ENCODE results near the gene SLX1A. TPM values are rescaled to one million over a fixed set of nuclear protein-coding genes. Genes with fewer than 3 reads are reported as not detected.
"Not testable (repeated sequence)": the region's sequence is repeated elsewhere in the genome, so short reads cannot be mapped to it uniquely, and the experiment has no call there.

The SLX1A gene
- total RNA-seq, 8 experiments from 2014 or later: 6.0 to 28.0 (median 14.3) TPM

DNA sequence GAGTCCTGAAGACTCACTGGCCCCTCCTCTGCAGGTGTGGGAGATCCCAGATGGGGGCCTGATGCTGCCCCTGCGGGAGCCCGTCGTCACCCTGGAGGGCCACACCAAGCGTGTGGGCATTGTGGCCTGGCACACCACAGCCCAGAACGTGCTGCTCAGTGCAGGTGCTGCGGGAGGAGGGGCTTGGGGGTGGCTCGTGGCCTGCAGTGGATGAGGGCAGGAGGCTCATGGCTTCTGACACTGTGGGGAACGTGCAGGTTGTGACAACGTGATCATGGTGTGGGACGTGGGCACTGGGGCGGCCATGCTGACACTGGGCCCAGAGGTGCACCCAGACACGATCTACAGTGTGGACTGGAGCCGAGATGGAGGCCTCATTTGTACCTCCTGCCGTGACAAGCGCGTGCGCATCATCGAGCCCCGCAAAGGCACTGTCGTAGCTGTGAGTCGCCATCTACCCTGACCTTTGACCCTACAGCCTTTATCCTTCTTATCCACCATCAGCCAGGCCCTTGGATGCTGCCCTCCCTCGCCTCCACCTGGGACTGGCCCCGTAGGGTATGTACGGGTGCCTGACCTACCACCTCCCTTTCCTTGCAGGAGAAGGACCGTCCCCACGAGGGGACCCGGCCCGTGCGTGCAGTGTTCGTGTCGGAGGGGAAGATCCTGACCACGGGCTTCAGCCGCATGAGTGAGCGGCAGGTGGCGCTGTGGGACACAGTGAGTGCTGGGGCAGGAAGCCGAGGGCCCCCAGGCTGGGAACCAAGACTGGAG is 6.7 kb upstream of the SLX1A start:
- in situ Hi-C loops (cut with MboI; ENCODE audit: low pct_unique_long_range_greater_than_20kb in 2 of 9, low sequenced_read_pairs in 9 of 9, unreplicated experiment in 9 of 9): no loop called here
- H3K27ac ChIP-seq: no peak overlapping the region
- ATAC-seq (replicated peaks in 6 of 8): peak in 1 of 8 experiments; percentile 5
- no peak overlapping the region for H3K4me3 ChIP-seq
- WGBS, 10 experiments: 20 to 100% (median 70%) methylated on average over 1 to 11 of the region's 36 CpGs; no CpG with 5 or more reads in 5 of the 10 experiments
- peaks cover 11 to 17% of the 10 kb centered on the region in 2 donors for H3K4me1 ChIP-seq (replicated peaks in 1 of 2)

GRCh38 chr16:30187556-30187865 is 6.2 kb upstream of the SLX1A start:
- no peak for ATAC-seq (replicated peaks in 6 of 8)
- WGBS, 10 experiments: 60% methylated on average over 1 of the region's 9 CpGs; no CpG with 5 or more reads in 9 of the 10 experiments
- Histone ChIP-seq H3K4me1 (replicated peaks in 1 of 2) (peaks cover 11 to 17% of the 10 kb centered on the region in 2 donors), H3K4me3 (no peak overlapping the region), H3K27ac (no peak overlapping the region)
- in situ Hi-C loops (cut with MboI; ENCODE audit: low pct_unique_long_range_greater_than_20kb in 2 of 9, low sequenced_read_pairs in 9 of 9, unreplicated experiment in 9 of 9): no loop called here

DNA sequence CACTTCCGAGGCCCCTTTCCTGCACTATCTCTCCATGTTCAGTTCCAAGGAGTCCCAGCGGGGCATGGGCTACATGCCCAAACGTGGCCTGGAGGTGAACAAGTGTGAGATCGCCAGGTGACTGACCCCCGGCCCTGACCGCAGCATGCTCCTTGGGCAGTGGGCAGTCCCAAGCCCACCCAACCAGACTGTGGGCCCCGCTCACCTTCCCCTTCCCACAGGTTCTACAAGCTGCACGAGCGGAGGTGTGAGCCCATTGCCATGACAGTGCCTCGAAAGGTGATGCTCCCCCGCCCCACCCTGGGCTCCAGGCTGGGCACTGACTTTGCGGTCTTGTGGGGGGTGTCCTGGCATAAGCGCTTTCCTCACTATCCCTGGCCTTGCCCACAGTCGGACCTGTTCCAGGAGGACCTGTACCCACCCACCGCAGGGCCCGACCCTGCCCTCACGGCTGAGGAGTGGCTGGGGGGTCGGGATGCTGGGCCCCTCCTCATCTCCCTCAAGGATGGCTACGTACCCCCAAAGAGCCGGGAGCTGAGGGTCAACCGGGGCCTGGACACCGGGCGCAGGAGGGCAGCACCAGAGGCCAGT is 5.6 kb upstream of the SLX1A start:
- Histone ChIP-seq H3K27ac (no peak overlapping the region), H3K4me1 (replicated peaks in 1 of 2) (peaks cover 11 to 12% of the 10 kb centered on the region in 2 donors), H3K4me3 (no peak overlapping the region)
- WGBS, 10 experiments: 80 to 92% methylated on average over 2 to 7 of the region's 23 CpGs; no CpG with 5 or more reads in 8 of the 10 experiments
- in situ Hi-C loops (cut with MboI; ENCODE audit: low pct_unique_long_range_greater_than_20kb in 2 of 9, low sequenced_read_pairs in 9 of 9, unreplicated experiment in 9 of 9): no loop called here
- ATAC-seq (replicated peaks in 6 of 8): no peak

DNA sequence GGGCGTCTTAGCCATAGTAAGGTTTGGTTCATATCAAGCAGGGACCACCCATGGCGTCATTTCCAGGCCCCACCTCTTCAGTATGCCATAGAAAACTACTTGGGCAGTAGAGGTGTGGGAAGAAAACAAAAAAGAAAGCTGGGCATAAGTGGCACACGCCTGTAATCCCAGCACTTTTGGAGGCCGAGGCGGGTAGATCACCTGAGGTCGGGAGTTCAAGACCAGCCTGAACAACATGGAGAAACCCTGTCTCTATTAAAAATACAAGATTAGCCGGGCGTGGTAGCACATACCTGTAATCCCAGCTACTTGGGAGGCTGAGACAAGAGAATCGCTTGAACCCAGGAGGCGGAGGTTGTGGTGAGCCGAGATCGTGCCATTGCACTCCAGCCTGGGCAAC is 2.5 kb upstream of the SLX1A start:
- H3K27ac ChIP-seq; in situ Hi-C loops (cut with MboI; ENCODE audit: low pct_unique_long_range_greater_than_20kb in 2 of 9, low sequenced_read_pairs in 9 of 9, unreplicated experiment in 9 of 9); H3K4me1 ChIP-seq (replicated peaks in 1 of 2); ATAC-seq (replicated peaks in 6 of 8); H3K4me3 ChIP-seq: not testable (repeated sequence)
- WGBS, 10 experiments: no CpG with 5 or more reads among the region's 12 CpGs

GRCh38 chr16:30193098-30193497 is 577 bp upstream of the SLX1A start:
- no CpG with 5 or more reads among the region's 21 CpGs for WGBS, 10 experiments
- ATAC-seq (replicated peaks in 6 of 8): peak; percentile 3 to 33 (median 20)
- H3K27ac ChIP-seq; in situ Hi-C loops (cut with MboI; ENCODE audit: low pct_unique_long_range_greater_than_20kb in 2 of 9, low sequenced_read_pairs in 9 of 9, unreplicated experiment in 9 of 9); H3K4me3 ChIP-seq; H3K4me1 ChIP-seq (replicated peaks in 1 of 2): not testable (repeated sequence)

DNA sequence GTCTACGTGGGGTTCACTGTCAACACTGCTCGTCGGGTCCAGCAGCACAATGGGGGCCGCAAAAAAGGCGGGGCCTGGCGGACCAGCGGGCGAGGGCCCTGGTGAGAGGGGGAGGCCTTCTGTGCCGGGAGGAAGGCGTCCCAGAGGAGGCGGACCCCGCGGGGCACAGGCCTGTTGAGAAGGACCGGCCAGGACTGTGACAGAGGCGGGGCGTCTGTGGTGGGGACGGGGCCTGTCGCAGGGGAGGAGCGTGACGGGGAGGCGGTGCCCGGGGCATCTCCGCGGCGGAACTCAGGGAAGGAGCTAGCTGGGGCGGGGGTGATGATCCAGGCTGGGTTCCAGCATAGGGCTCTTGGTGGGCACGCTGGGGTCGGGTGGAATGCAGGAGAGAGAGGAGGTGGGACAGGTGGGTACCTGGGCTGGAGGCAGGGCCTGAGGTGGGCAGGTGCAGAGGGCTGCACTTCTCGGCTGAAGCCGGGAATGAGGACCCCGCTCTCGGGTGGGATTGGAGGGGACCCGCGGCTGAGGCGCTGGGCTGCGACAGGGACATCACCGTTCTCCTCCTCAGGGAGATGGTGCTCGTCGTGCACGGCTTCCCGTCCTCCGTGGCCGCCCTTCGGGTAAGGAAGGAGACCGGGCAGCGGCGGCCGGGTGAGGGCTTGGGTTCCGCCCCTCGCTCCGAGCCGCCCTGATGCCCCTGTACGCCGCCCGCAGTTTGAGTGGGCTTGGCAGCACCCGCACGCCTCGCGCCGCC is 674 bp downstream of the SLX1A start:
- H3K4me1 ChIP-seq (replicated peaks in 1 of 2); in situ Hi-C loops (cut with MboI; ENCODE audit: low pct_unique_long_range_greater_than_20kb in 2 of 9, low sequenced_read_pairs in 9 of 9, unreplicated experiment in 9 of 9); H3K4me3 ChIP-seq; H3K27ac ChIP-seq: not testable (repeated sequence)
- WGBS, 10 experiments: no CpG with 5 or more reads among the region's 60 CpGs
- ATAC-seq (replicated peaks in 6 of 8): peak; percentile 60 to 80 (median 76)

DNA sequence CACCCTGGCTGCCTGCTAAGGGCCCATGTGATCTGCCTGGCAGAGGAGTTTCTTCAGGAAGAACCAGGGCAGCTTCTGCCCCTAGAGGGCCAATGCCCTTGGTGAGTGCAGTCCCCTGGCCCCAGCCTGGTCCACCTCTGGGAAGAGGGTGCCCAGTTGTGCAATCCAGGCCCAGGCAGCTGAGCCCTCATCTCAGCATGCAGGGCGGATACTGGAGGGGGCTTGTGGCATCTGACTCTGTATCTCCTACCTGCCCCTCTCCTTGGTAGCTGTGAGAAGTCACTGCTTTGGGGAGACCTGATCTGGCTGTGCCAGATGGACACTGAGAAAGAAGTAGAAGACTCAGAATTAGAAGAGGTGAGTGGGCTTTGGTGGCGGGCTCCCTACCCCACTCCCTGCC is 3.3 kb downstream of the SLX1A start:
- ATAC-seq (replicated peaks in 6 of 8); in situ Hi-C loops (cut with MboI; ENCODE audit: low pct_unique_long_range_greater_than_20kb in 2 of 9, low sequenced_read_pairs in 9 of 9, unreplicated experiment in 9 of 9); H3K4me3 ChIP-seq; H3K27ac ChIP-seq; H3K4me1 ChIP-seq (replicated peaks in 1 of 2): not testable (repeated sequence)
- WGBS, 10 experiments: no CpG with 5 or more reads among the region's 2 CpGs

- WGBS, 10 experiments: no CpG with 5 or more reads among the region's 3 CpGs
- H3K27ac ChIP-seq; H3K4me3 ChIP-seq; H3K4me1 ChIP-seq (replicated peaks in 1 of 2); in situ Hi-C loops (cut with MboI; ENCODE audit: low pct_unique_long_range_greater_than_20kb in 2 of 9, low sequenced_read_pairs in 9 of 9, unreplicated experiment in 9 of 9): not testable (repeated sequence)
- peak in 3 of 8 experiments; percentile 39 to 59 (median 50) for ATAC-seq (replicated peaks in 6 of 8)
Measured at GRCh38 chr16:30199049-30199448, 5.4 kb downstream of the SLX1A start, which contains the start of gene SULT1A3. SULT1A3 (plus strand) TSS chr16:30199255; CDS start chr16:30200729, 1,474 bp downstream.

DNA sequence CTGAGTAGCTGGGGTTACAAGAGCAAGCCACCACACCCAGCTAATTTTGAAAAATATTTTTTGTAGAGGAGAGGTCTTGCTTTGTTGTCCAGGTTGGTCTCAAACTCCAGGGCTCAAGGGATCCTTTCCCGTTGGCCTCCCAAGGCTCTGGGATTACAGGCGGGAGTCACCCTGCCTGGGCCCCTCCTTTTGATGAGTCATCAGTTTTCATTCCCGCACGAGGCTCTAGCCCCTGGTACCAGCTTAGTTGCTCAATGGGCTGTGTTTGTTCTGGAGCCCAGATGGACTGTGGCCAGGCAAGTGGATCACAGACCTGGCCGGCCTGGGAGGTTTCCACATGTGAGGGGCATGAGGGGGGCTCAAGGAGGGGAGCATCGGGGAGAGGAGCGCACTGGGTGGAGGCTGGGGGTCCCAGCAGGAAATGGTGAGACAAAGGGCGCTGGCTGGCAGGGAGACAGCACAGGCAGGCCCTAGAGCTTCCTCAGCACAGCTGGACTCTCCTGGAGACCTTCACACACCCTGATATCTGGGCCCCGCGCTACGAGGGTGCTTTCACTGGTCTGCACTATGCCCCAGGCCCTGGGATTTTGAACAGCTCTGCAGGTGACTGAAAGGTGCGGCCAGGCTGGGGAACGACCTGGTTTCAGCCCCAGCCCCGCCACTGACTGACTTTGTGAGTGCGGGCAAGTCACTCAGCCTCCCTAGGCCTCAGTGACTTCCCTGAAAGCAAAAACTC is 6.1 kb downstream of the SLX1A start:
- WGBS, 10 experiments: no CpG with 5 or more reads among the region's 15 CpGs
- in situ Hi-C loops (cut with MboI; ENCODE audit: low pct_unique_long_range_greater_than_20kb in 2 of 9, low sequenced_read_pairs in 9 of 9, unreplicated experiment in 9 of 9); H3K4me3 ChIP-seq; H3K4me1 ChIP-seq (replicated peaks in 1 of 2); H3K27ac ChIP-seq: not testable (repeated sequence)
- peak; percentile 64 to 84 (median 78) for ATAC-seq (replicated peaks in 6 of 8)

DNA sequence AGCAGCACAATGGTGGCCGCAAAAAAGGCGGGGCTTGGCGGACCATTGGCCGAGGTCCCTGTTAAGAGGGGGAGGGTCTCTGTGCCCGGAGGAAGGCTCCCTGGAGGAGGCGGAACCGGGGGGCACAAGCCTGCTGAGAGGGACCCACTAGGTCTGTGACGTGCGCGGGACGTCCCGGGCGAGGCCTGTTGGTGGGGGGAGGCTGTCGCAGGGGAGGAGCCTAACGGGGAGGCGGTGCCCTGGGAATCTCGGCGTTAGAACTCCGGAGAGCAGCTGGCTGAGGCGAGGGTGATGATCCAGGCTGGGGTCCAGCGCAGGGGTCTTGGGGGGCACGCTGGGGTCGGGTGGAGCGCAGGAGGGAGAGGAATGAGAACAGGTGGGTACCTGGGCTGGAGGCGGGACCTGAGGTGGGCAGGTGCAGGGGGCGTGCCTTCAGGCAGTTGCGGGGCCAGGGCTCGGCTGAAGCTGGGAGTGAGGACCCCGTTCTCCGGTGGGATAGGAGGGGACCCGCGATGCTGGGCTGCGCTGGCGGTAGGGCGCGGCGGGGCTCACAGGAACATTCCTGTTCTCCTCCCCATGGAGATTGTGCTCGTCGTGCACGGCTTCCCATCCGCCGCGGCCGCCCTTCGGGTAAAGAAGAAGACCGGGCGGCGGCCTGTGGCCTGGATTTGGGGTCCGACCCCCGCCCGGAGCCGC is 12.0 kb downstream of the SLX1A start:
- H3K4me1 ChIP-seq (replicated peaks in 1 of 2); H3K4me3 ChIP-seq; in situ Hi-C loops (cut with MboI; ENCODE audit: low pct_unique_long_range_greater_than_20kb in 2 of 9, low sequenced_read_pairs in 9 of 9, unreplicated experiment in 9 of 9); H3K27ac ChIP-seq: not testable (repeated sequence)
- WGBS, 10 experiments: no CpG with 5 or more reads among the region's 52 CpGs
- peak; percentile 56 to 81 (median 62) for ATAC-seq (replicated peaks in 6 of 8)

DNA sequence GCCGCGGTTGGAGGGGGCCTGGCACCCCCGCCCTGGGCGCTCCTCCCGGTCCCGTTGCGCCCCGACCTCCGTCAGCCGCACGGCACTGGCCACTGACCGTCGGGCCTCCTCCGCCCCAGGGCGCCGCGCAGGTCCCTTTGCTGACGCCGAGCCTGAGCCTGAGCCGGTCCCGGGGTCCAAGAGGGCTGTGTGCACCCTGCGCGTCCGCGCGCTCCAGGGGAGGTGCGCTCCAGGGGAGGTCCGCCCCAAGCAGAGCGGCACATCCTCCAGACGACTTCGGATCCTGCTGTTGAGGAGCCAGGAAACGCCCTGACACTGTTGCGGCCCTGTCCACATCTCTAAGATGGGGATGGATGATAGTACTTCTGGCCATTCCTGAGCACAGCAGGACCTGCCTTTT is 12.6 kb downstream of the SLX1A start:
- H3K4me1 ChIP-seq (replicated peaks in 1 of 2); H3K4me3 ChIP-seq; in situ Hi-C loops (cut with MboI; ENCODE audit: low pct_unique_long_range_greater_than_20kb in 2 of 9, low sequenced_read_pairs in 9 of 9, unreplicated experiment in 9 of 9); H3K27ac ChIP-seq: not testable (repeated sequence)
- ATAC-seq (replicated peaks in 6 of 8): peak; percentile 25 to 53 (median 38)
- WGBS, 10 experiments: no CpG with 5 or more reads among the region's 33 CpGs

DNA sequence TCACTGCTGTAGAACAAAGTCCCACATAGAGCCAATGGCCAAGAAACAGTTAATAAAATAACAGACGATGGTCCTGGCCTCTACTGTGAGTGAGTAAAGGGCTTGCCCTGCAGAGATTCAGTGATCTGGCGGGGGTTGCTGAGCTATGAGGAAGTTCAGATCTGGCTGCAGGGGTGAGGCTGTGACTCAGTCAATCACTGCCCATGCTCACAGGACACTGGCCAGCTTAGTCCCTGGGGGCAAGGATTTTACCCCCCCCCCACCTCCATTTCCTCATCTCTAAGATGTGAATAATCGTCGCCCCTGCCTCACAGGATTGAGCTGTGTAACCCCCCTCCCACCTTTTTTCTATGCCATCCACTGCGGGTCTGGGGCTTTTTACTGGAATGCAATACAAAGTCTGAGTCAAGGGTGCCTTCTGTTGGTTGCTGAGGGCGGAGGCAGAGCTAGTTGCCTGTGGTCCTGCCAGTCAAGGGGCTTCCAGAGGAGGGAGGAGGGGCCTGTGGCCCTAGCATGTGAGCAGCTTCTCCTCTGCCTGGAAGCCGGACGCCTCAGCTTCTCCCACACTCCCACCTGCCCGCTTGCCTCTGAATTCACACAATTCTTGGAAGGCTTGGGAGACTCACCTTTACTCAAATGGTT is 13.5 kb downstream of the SLX1A start:
- peak; percentile 2 to 77 (median 73) for ATAC-seq (replicated peaks in 6 of 8)
- in situ Hi-C loops (cut with MboI; ENCODE audit: low pct_unique_long_range_greater_than_20kb in 2 of 9, low sequenced_read_pairs in 9 of 9, unreplicated experiment in 9 of 9): not testable (repeated sequence)

More for the DNA sequence above, 13.5 kb downstream of the SLX1A start:
- H3K4me3 ChIP-seq; H3K27ac ChIP-seq; H3K4me1 ChIP-seq (replicated peaks in 1 of 2): not testable (repeated sequence)
- no CpG with 5 or more reads among the region's 9 CpGs for WGBS, 10 experiments

All from motor neuron (in vitro differentiated cells).